GM12801 (cell line): Measurements from ENCODE around the gene EIF3C.
"Not testable (repeated sequence)": the region's sequence is repeated elsewhere in the genome, so short reads cannot be mapped to it uniquely, and the experiment has no call there.

Source experiments
- CTCF ChIP-seq: IDR thresholded peaks from one replicate; pipeline ENCODE4 v1.5.1; 2011; ENCODE audit warnings: control low read depth; ENCODE audit not compliant: insufficient read length; ENCODE audit errors: extremely low read depth

EIF3C gene, protein sequence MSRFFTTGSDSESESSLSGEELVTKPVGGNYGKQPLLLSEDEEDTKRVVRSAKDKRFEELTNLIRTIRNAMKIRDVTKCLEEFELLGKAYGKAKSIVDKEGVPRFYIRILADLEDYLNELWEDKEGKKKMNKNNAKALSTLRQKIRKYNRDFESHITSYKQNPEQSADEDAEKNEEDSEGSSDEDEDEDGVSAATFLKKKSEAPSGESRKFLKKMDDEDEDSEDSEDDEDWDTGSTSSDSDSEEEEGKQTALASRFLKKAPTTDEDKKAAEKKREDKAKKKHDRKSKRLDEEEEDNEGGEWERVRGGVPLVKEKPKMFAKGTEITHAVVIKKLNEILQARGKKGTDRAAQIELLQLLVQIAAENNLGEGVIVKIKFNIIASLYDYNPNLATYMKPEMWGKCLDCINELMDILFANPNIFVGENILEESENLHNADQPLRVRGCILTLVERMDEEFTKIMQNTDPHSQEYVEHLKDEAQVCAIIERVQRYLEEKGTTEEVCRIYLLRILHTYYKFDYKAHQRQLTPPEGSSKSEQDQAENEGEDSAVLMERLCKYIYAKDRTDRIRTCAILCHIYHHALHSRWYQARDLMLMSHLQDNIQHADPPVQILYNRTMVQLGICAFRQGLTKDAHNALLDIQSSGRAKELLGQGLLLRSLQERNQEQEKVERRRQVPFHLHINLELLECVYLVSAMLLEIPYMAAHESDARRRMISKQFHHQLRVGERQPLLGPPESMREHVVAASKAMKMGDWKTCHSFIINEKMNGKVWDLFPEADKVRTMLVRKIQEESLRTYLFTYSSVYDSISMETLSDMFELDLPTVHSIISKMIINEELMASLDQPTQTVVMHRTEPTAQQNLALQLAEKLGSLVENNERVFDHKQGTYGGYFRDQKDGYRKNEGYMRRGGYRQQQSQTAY

GRCh38 chr16:28711220-28712083 is at the start of gene EIF3C:
Gene EIF3C, plus strand, starts transcription at chr16:28711464. Its CDS starts 223 bp downstream, at chr16:28711687.
- TF ChIP-seq CTCF: not testable (repeated sequence)

GRCh38 chr16:28751487-28751886 is 40.2 kb downstream of the EIF3C start, which contains the start of gene NPIPB9:
Gene NPIPB9, plus strand, starts transcription at chr16:28751787.
- not testable (repeated sequence) for TF ChIP-seq CTCF
